Activated CD4-positive, alpha-beta memory T cell treated with anti-CD3 and anti-CD28 coated beads for 36 hours (primary cell): ENCODE results near the gene TESPA1. TPM values are rescaled to one million over a fixed set of nuclear protein-coding genes. Genes with fewer than 3 reads are reported as not detected.
A peak's percentile ranks its signal among the peaks of the same experiment; 100 is the strongest.
"Not testable (repeated sequence)": the region's sequence is repeated elsewhere in the genome, so short reads cannot be mapped to it uniquely, and the experiment has no call there.

ENCODE experiments used
- CTCF ChIA-PET: fragments of 350-600 bp; sonication (Branson Sonifier 250); formaldehyde crosslinking; loops from one replicate; lab custom pipeline; 2021; ENCODE audit warnings: antibody characterized with exemption, inconsistent platforms; lab: Charles Lee
- POLR2A ChIA-PET: fragments of 350-600 bp; sonication (Branson Sonifier 250); formaldehyde crosslinking; loops from one replicate; lab custom pipeline; 2021; ENCODE audit warnings: antibody characterized with exemption; lab: Charles Lee
- DNase-seq: peaks from one replicate; pipeline ENCODE4 v3.0.0-alpha.2; 2020
- H3K27ac Mint-ChIP-seq: one replicate; pipeline ENCODE4 v1.8.0; 2021; ENCODE audit warnings: mixed read lengths
- H3K27me3 Mint-ChIP-seq: one replicate; pipeline ENCODE4 v1.8.0; 2021; ENCODE audit warnings: mixed read lengths
- H3K36me3 Mint-ChIP-seq: one replicate; pipeline ENCODE4 v1.8.0; 2021; ENCODE audit warnings: mixed read lengths
- H3K4me1 Mint-ChIP-seq: one replicate; pipeline ENCODE4 v1.8.0; 2021; ENCODE audit warnings: low read depth, mixed read lengths
- H3K4me3 Mint-ChIP-seq: one replicate; pipeline ENCODE4 v1.8.0; 2021; ENCODE audit warnings: mild to moderate bottlenecking, mixed read lengths
- H3K9me3 Mint-ChIP-seq: one replicate; pipeline ENCODE4 v1.8.0; 2021; ENCODE audit warnings: mixed read lengths
- intact Hi-C: fragments of 100-400 bp; cut with micrococcal nuclease; formaldehyde crosslinking; loops from one replicate; pipeline ENCODE4 v1.15.1; 2023
- total RNA-seq, 2 experiments: library from RNA; stranded (reverse); gene quantifications; one replicate each; pipeline ENCODE4 v1.2.3, GENCODE V29; 2021

Gene TESPA1
- total RNA-seq, 2 experiments from 2014 or later = 73.9 to 74.8 TPM

DNA sequence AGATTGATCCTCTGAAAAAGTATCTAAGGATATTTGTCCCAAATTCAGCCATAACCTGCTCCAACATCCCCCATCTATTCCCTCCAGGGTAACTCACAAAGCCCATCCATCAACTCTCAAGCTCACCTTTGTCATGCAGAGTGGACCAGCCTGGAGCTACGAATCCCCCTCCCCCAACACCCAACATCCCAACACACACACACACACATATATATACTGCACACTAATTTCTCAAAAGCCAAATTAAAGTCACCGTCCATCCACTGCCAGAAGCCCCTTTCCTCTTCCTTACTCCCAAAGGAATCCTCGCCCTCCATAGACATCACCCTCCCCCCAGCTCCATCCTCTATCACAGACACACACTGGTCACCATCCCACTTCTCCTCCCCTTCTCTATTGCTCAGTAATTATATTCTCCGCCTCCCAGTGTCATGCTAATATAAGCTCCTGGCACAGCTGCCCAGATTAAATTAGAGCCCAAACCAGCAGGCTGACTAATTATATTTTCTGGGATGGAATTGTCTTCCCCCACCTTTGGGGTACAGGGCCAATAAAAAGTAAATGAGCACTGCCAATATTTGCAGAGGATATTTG is 13.5 kb upstream of the TESPA1 start:
- POLR2A ChIA-PET = interaction anchor here (1.2 kb wide), 1 partner anchor 74 kb away, joined by 3 read pairs; no protein-coding TSS in a partner anchor
- Mint-ChIP-seq H3K9me3 (no peaks in the 10 kb centered on the region), H3K27ac (no peak overlapping the region), H3K36me3 (no peaks in the 10 kb centered on the region), H3K27me3 (no peaks in the 10 kb centered on the region), H3K4me1 (peaks cover 10% of the 10 kb centered on the region), H3K4me3 (no peak overlapping the region)
- CTCF ChIA-PET = interaction anchor here (0.5 to 13.6 kb wide), 5 partner anchors 39 to 413 kb away, joined by 3 to 697 read pairs (median 5); no protein-coding TSS in a partner anchor
- intact Hi-C loops = no loop called here
- DNase-seq = no peak

DNA sequence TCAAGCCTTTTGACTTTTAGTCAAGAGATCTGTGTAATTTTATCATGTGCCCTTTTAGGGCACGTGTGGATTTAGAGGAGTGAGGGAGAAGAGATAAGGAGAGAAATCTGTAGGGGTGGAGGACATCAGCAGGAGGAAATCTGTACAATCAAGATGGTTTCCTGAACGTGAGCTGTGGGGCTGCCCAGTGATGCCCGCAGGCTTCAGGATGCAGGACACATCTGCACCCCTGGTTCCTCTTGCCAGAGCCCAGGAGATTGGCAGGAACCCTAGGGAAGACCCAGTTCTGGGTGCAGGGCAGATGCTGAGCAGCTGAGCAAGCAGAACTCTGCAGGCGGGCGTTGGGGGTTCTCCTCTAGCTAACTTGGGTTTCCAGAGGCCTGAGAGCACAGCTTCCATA is 11.6 kb upstream of the TESPA1 start:
- Mint-ChIP-seq H3K36me3 (no peaks in the 10 kb centered on the region), H3K27me3 (no peaks in the 10 kb centered on the region), H3K9me3 (no peaks in the 10 kb centered on the region), H3K4me3 (no peak overlapping the region), H3K4me1 (peaks cover 18% of the 10 kb centered on the region), H3K27ac (no peak overlapping the region)
- POLR2A ChIA-PET = interaction anchor here (0.7 to 1.2 kb wide), 2 partner anchors 11 to 76 kb away, joined by 3 to 4 read pairs; partner anchors contain the start of gene TESPA1
- no peak for DNase-seq
- CTCF ChIA-PET = interaction anchor here (0.9 to 13.6 kb wide), 6 partner anchors 11 to 246 kb away, joined by 3 to 697 read pairs (median 5); partner anchors contain the start of gene TESPA1
- intact Hi-C loops = no loop called here

DNA sequence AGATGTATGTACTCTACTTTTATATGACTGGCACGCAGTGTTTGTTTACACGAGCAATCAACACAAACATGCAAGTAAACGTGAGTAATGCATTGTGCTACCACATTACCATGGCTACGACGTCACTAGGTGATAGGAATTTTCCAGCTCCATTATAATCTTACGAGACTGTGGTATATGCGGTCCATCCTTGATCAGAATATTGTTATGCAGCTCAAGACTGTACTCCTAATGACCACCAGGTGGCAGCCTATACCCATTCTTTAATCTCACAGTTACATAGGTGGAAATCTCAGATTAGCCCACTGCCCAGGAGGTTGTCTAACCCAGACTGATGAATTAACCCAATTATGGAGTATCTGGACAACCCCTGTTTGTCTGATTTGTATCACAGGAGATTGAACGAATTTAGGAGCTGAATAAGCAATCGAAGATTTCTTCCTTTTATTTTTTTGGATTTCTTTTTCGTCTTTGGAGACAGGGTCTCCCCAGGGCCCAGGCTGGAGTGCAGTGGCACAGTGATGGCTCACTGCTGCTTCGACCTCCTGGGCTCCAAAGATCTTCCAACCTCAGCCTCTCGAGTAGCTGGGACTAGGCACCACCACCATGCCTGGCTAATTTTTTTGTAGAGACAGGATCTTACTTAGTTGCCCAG is 8.7 kb upstream of the TESPA1 start:
- no peak overlapping the region for H3K4me3 Mint-ChIP-seq
- H3K36me3 Mint-ChIP-seq = no peaks in the 10 kb centered on the region
- ChIA-PET CTCF (interaction anchor here (0.6 to 13.6 kb wide), 43 partner anchors 10 to 621 kb away, joined by 3 to 697 read pairs (median 5); partner anchors contain the start of genes MUCL1 and TESPA1), POLR2A (interaction anchor here (1.1 kb wide), 1 partner anchor 57 kb away, joined by 3 read pairs; no protein-coding TSS in a partner anchor)
- H3K27ac Mint-ChIP-seq = no peak overlapping the region
- no peaks in the 10 kb centered on the region for H3K27me3 Mint-ChIP-seq
- DNase-seq = peak; percentile 57
- no peaks in the 10 kb centered on the region for H3K9me3 Mint-ChIP-seq
- H3K4me1 Mint-ChIP-seq = peaks cover 43% of the 10 kb centered on the region
- intact Hi-C loops = loop anchor here (1.0 kb wide), 3 partner anchors 75 to 150 kb away; no protein-coding TSS in a partner anchor

DNA sequence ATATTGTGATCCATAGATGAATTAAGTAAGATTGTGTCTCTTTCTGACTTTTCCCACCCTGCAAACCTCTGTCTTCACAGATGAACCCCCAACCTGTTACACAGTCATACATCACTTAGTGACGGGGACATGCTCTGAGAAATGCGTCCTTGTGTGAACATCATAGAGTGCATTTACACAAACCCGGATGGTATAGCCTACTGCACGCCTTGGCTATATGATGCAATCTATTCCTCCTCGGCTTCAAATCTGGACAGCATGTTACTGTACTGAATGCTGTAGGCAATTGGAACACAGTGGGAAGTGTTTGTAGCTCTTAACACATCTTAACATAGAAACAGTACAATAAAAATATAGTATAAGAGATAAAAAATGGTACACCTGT is 7.4 kb upstream of the TESPA1 start:
- no peak for DNase-seq
- H3K4me3 Mint-ChIP-seq = no peak overlapping the region

DNA sequence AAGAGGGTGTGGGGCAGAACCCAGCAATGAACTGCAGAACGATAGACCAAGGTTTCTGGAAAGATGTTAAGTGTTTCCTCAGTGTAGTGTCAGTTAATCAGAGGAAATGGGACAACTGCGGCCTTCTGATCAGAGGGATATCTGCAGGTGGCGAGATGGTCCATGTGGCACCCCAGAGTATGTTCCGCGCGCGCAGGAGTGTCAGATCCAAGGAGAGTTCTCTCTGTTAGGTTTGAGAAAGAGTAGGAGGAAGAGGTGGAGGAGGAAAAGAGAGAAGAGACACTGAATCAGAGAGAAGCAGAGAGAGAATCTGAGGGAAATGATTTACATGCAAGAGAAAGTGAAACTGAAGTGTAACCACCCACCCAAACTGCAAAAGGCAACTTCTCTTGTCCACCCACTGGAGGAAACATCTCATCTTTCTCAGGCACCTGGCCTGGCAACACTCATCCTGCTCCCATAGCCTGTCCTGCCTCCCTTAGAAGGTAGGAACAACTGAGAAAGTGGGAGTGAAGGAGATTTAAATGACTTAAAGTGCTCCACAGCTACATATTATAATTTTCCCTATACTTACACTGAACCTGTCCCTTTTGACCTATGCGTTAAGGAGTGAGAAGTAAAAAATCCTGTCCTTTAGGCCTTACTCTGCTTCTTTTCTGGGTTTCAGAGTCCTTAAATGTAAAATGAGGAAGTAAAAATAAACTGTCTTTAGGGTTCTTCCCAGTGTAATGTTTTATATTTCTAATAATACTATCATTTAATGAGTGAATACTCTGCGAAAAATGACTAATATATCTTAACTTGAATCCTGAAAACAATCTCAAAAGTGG is 6.8 kb upstream of the TESPA1 start:
- H3K27ac Mint-ChIP-seq = peak overlapping the region; percentile 91
- no peaks in the 10 kb centered on the region for H3K27me3 Mint-ChIP-seq
- H3K4me1 Mint-ChIP-seq = peaks cover 56% of the 10 kb centered on the region
- peak overlapping the region; percentile 84 for H3K4me3 Mint-ChIP-seq
- H3K9me3 Mint-ChIP-seq = peaks cover 7% of the 10 kb centered on the region
- peak; percentile 63 for DNase-seq
- CTCF ChIA-PET = interaction anchor here (0.8 to 13.6 kb wide), 7 partner anchors 19 to 241 kb away, joined by 3 to 697 read pairs (median 23); partner anchors contain the start of gene MUCL1
- intact Hi-C loops = no loop called here
- POLR2A ChIA-PET = interaction anchor here (1.3 kb wide), 1 partner anchor 12 kb away, joined by 3 read pairs; no protein-coding TSS in a partner anchor
- H3K36me3 Mint-ChIP-seq = peaks cover 2% of the 10 kb centered on the region

More for the DNA sequence above, 7.4 kb upstream of the TESPA1 start:
- Mint-ChIP-seq H3K27me3 (no peaks in the 10 kb centered on the region), H3K4me1 (peaks cover 51% of the 10 kb centered on the region), H3K36me3 (no peaks in the 10 kb centered on the region), H3K9me3 (peaks cover 2% of the 10 kb centered on the region), H3K27ac (peak overlapping the region; percentile 91)
- intact Hi-C loops = loop anchor here (1.0 kb wide), 1 partner anchor 138 kb away; the partner anchor contains the start of gene MUCL1
- POLR2A ChIA-PET = interaction anchor here (1.3 kb wide), 1 partner anchor 13 kb away, joined by 3 read pairs; no protein-coding TSS in a partner anchor
- CTCF ChIA-PET = interaction anchor here (0.8 to 13.6 kb wide), 23 partner anchors 8 to 333 kb away, joined by 3 to 697 read pairs (median 9); partner anchors contain the start of genes MUCL1 and TESPA1

GRCh38 chr12:54989829-54990228 is 5.3 kb upstream of the TESPA1 start:
- Mint-ChIP-seq H3K9me3 (peaks cover 7% of the 10 kb centered on the region), H3K4me3 (no peak overlapping the region), H3K27ac (no peak overlapping the region), H3K27me3 (no peaks in the 10 kb centered on the region), H3K4me1 (peaks cover 70% of the 10 kb centered on the region), H3K36me3 (peaks cover 2% of the 10 kb centered on the region)
- DNase-seq = no peak
- ChIA-PET CTCF (interaction anchor here (1.2 kb wide), 1 partner anchor 83 kb away, joined by 6 read pairs; no protein-coding TSS in a partner anchor), POLR2A (no interaction called here)
- intact Hi-C loops = loop anchor here (5.0 to 10.0 kb wide), 4 partner anchors 635 to 1115 kb away; partner anchors contain the start of genes BLOC1S1 and PA2G4

GRCh38 chr12:54988402-54989054 is 4.0 kb upstream of the TESPA1 start:
- H3K27me3 Mint-ChIP-seq = no peaks in the 10 kb centered on the region
- no peak overlapping the region for H3K27ac Mint-ChIP-seq
- H3K4me3 Mint-ChIP-seq = no peak overlapping the region
- intact Hi-C loops = loop anchor here (5.0 to 10.0 kb wide), 4 partner anchors 636 to 1116 kb away; partner anchors contain the start of genes BLOC1S1 and PA2G4
- peaks cover 11% of the 10 kb centered on the region for H3K36me3 Mint-ChIP-seq
- ChIA-PET POLR2A (no interaction called here), CTCF (interaction anchor here (0.6 to 4.8 kb wide), 3 partner anchors 83 to 128 kb away, joined by 3 to 48 read pairs (median 4); no protein-coding TSS in a partner anchor)
- peaks cover 70% of the 10 kb centered on the region for H3K4me1 Mint-ChIP-seq
- no peak for DNase-seq
- H3K9me3 Mint-ChIP-seq = peaks cover 7% of the 10 kb centered on the region

GRCh38 chr12:54987611-54988231 is 3.2 kb upstream of the TESPA1 start:
- H3K4me3 Mint-ChIP-seq = no peak overlapping the region
- ChIA-PET CTCF (interaction anchor here (0.6 to 4.8 kb wide), 3 partner anchors 84 to 127 kb away, joined by 3 to 48 read pairs (median 4); no protein-coding TSS in a partner anchor), POLR2A (no interaction called here)
- H3K27me3 Mint-ChIP-seq = no peaks in the 10 kb centered on the region
- no peak overlapping the region for H3K27ac Mint-ChIP-seq
- no peak for DNase-seq
- H3K9me3 Mint-ChIP-seq = peaks cover 7% of the 10 kb centered on the region
- H3K4me1 Mint-ChIP-seq = peaks cover 68% of the 10 kb centered on the region
- peaks cover 18% of the 10 kb centered on the region for H3K36me3 Mint-ChIP-seq
- intact Hi-C loops = loop anchor here (5.0 to 10.0 kb wide), 4 partner anchors 637 to 1117 kb away; partner anchors contain the start of genes BLOC1S1 and PA2G4

DNA sequence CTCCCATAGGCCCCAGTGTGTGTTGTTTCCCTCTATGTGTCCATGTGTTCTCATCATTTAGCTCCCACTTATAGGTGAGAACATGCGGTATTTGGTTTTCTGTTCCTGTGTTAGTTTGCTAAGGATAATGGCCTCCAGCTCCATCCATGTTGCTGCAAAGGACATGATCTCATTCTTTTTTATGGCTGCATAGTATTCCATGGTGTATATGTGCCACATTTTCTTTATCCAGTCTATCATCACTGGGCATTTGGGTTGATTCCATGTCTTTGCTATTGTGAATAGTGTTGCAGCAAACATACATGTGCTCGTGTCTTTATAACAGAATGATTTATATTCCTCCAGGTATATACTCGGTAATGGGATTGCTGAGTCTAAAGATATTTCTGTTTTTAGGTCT is 2.2 kb upstream of the TESPA1 start:
- DNase-seq, POLR2A ChIA-PET, H3K9me3 Mint-ChIP-seq, H3K27me3 Mint-ChIP-seq, H3K4me3 Mint-ChIP-seq: not testable (repeated sequence)
- Mint-ChIP-seq H3K27ac (peak overlapping the region; percentile 46), H3K36me3 (peaks cover 27% of the 10 kb centered on the region), H3K4me1 (peaks cover 72% of the 10 kb centered on the region)
- CTCF ChIA-PET = interaction anchor here (1.3 to 4.8 kb wide), 5 partner anchors 11 to 238 kb away, joined by 4 to 48 read pairs (median 19); no protein-coding TSS in a partner anchor
- intact Hi-C loops = loop anchor here (5.0 to 10.0 kb wide), 4 partner anchors 638 to 1118 kb away; partner anchors contain the start of genes BLOC1S1 and PA2G4

GRCh38 chr12:54983536-54984101 is 943 bp downstream of the TESPA1 start:
- DNase-seq = peak; percentile 58
- peaks cover 7% of the 10 kb centered on the region for H3K9me3 Mint-ChIP-seq
- H3K36me3 Mint-ChIP-seq = peaks cover 53% of the 10 kb centered on the region
- ChIA-PET CTCF (interaction anchor here (1.5 to 4.1 kb wide), 7 partner anchors 8 to 234 kb away, joined by 3 to 40 read pairs (median 11); partner anchors contain the start of gene MUCL1), POLR2A (interaction anchor here (1.4 to 2.5 kb wide), 3 partner anchors 10 to 26 kb away, joined by 3 to 9 read pairs (median 3); no protein-coding TSS in a partner anchor)
- intact Hi-C loops = loop anchor here (1.0 to 10.0 kb wide), 8 partner anchors 16 to 1121 kb away; partner anchors contain the start of genes NCKAP1L and PA2G4
- peak overlapping the region; percentile 90 for H3K27ac Mint-ChIP-seq
- H3K27me3 Mint-ChIP-seq = no peaks in the 10 kb centered on the region
- H3K4me3 Mint-ChIP-seq = peak overlapping the region; percentile 79
- H3K4me1 Mint-ChIP-seq = peaks cover 68% of the 10 kb centered on the region
